Measurements from ENCODE around the gene CEBPA. TPM values are rescaled to one million over a fixed set of nuclear protein-coding genes. Genes with fewer than 3 reads are reported as not detected.

Gene CEBPA
- under 1 TPM in 1 of 2 donors, not detected in 1; under 0.01 TPM for total RNA-seq

DNA sequence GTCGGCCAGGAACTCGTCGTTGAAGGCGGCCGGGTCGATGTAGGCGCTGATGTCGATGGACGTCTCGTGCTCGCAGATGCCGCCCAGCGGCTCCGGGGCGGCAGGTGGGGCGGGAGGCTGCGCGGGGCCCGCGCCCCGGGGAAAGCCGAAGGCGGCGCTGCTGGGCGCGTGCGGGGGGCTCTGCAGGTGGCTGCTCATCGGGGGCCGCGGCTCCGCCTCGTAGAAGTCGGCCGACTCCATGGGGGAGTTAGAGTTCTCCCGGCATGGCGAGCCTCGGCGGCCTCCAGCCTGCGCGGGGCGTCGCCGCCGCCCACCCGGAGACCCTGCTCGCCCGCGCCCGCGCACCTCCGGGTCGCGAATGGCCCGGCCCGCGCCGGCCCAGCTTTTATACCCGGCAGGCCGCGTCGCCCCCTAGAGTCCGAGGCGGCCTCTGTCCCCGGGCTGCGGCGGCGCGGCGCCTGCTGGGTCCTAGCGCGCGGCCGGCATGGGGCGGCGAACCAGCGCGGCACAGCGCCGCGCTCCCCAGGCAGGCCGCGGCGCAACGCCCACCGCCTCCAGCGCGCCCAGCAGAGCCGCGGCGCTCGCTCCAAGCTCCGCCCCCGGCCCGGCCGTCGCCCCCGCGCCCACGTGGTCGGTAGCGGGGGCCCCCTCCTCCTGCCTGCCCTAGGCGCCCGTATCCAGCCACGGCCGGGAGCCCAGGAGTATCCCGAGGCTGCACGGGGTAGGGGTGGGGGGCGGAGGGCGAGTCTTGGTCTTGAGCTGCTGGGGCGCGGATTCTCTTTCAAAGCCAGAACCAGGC, at the start of gene CEBPA:
CEBPA (minus strand) TSS at position 360 of the 799 bp plus-strand sequence; CDS start at position 240, 120 bp downstream.

Other genes starting within 250 kb of the CEBPA start
- gene RHPN2, start 237.6 kb downstream of the CEBPA start, total RNA-seq, result 1 to 10 TPM; 2.8 to 5.7 TPM
- 1 to 10 TPM; 5.2 to 7.3 TPM for gene GPATCH1, start 221.4 kb downstream of the CEBPA start, total RNA-seq
- not detected for gene WDR88, start 170.4 kb downstream of the CEBPA start, total RNA-seq
- 10 to 100 TPM; 11.0 to 13.1 TPM for gene LRP3, start 108.2 kb downstream of the CEBPA start, total RNA-seq
- not detected for gene SLC7A10, start 76.7 kb downstream of the CEBPA start, total RNA-seq
- gene CEBPG, start 71.2 kb upstream of the CEBPA start, total RNA-seq, result 10 to 100 TPM in 1 of 2 donors, 1 to 10 TPM in 1; 7.9 to 13.0 TPM
- 100 to 1,000 TPM; 144 to 153 TPM for gene PEPD, start 219.3 kb upstream of the CEBPA start, total RNA-seq

Measured in melanocyte of skin (primary cell).